Renal pelvis (tissue), 12 donors: Measurements from ENCODE around the gene MYEF2. TPM values are rescaled to one million over a fixed set of nuclear protein-coding genes. Genes with fewer than 3 reads are reported as not detected.

Source experiments
- DNase-seq: peaks from one replicate; pipeline ENCODE4 v3.0.0-alpha.2; 2013
- long read RNA-seq, 16 experiments: transcript quantifications; one replicate each; lab custom pipeline, GENCODE V29; 2026
- polyA plus RNA-seq, 3 donors: library from polyadenylated mRNA; unstranded; fragments of 120-200 nt; gene quantifications; one replicate each; pipeline ENCODE4 v1.2.1, GENCODE V29; 2013; ENCODE audit not compliant: insufficient read length in 3 of 3

MYEF2 gene
- 100 to 1,000 TPM in 2 of 3 donors, 10 to 100 TPM in 1; 86.4 to 140 (median 108) TPM for polyA plus RNA-seq
- long read RNA-seq, donor 1, partial matches to known transcripts: 0 of 1 reads
- long read RNA-seq, donor 1, other reads (novel, unspliced or antisense): 0 of 1 reads
- long read RNA-seq, donor 2, partial matches to known transcripts: 0 of 1 reads
- long read RNA-seq, donor 2, other reads (novel, unspliced or antisense): 0 of 1 reads
- long read RNA-seq, donor 3, full-length matches to known transcripts: 2 of 2 reads
- long read RNA-seq, donor 3, partial matches to known transcripts: 0 of 2 reads
- long read RNA-seq, donor 3, other reads (novel, unspliced or antisense): 0 of 2 reads
- long read RNA-seq, donor 4, full-length matches to known transcripts: 2 of 2 reads
- long read RNA-seq, donor 4, partial matches to known transcripts: 0 of 2 reads
- long read RNA-seq, donor 4, other reads (novel, unspliced or antisense): 0 of 2 reads
- long read RNA-seq, donor 5, full-length matches to known transcripts: 1 of 1 reads
- long read RNA-seq, donor 5, partial matches to known transcripts: 0 of 1 reads
- long read RNA-seq, donor 5, other reads (novel, unspliced or antisense): 0 of 1 reads
- long read RNA-seq, donor 6, full-length matches to known transcripts: 1 of 1 reads
- long read RNA-seq, donor 6, partial matches to known transcripts: 0 of 1 reads
- long read RNA-seq, donor 6, other reads (novel, unspliced or antisense): 0 of 1 reads
- long read RNA-seq, donor 7, full-length matches to known transcripts: 3 of 169 reads
- long read RNA-seq, donor 7, partial matches to known transcripts: 156 of 169 reads
- long read RNA-seq, donor 7, other reads (novel, unspliced or antisense): 10 of 169 reads
- long read RNA-seq, donor 8: 0 reads
- long read RNA-seq, donor 9, full-length matches to known transcripts: 5 of 12 reads
- long read RNA-seq, donor 9, partial matches to known transcripts: 7 of 12 reads
- long read RNA-seq, donor 9, other reads (novel, unspliced or antisense): 0 of 12 reads
- long read RNA-seq, donor 10, full-length matches to known transcripts: 5 of 5 reads
- long read RNA-seq, donor 10, partial matches to known transcripts: 0 of 5 reads
- long read RNA-seq, donor 10, other reads (novel, unspliced or antisense): 0 of 5 reads
- long read RNA-seq, donor 11, full-length matches to known transcripts: 5 of 5 reads
- long read RNA-seq, donor 11, partial matches to known transcripts: 0 of 5 reads
- long read RNA-seq, donor 11, other reads (novel, unspliced or antisense): 0 of 5 reads
- long read RNA-seq, donor 12, full-length matches to known transcripts: 1 of 1,263 reads
- long read RNA-seq, donor 12, partial matches to known transcripts: 1,232 of 1,263 reads
- long read RNA-seq, donor 12, other reads (novel, unspliced or antisense): 30 of 1,263 reads
- long read RNA-seq, donor 13, full-length matches to known transcripts: 3 of 3 reads
- long read RNA-seq, donor 13, partial matches to known transcripts: 0 of 3 reads
- long read RNA-seq, donor 13, other reads (novel, unspliced or antisense): 0 of 3 reads
- long read RNA-seq, donor 14: 0 reads
- long read RNA-seq, donor 15: 0 reads
- long read RNA-seq, donor 16, partial matches to known transcripts: 0 of 7 reads
- long read RNA-seq, donor 16, other reads (novel, unspliced or antisense): 6 of 7 reads

- peak; percentile 86 for DNase-seq
These were observed at the start of gene MYEF2 for GRCh38 chr15:48177766-48178647. Gene MYEF2 (minus strand): TSS chr15:48178295. CDS start chr15:48178237, 58 bp downstream.

GRCh38 chr15:48225771-48226170 lies 47.7 kb upstream of the MYEF2 start:
- DNase-seq: no peak

DNA sequence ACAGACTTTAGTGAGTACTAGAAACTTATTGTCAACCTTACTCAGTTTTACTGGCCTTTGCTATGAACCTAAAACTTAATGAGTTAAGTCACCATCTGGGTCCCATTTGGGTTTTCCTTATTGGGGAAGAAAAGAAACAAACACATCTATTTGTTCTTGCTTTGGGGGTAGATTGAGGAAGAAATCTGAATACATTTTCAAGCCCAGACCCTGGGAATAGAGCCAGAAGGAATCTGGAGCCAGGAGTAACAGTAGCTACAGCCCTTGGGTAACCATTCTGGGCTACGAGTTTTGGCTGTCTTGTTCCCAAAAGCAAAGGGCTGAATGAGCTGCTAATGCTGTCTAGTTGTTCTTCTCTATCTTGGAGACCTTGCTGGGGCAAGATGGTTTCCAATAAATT lies 44.5 kb upstream of the MYEF2 start:
- DNase-seq: no peak

- DNase-seq: no peak
These were observed 43.8 kb upstream of the MYEF2 start for GRCh38 chr15:48221885-48222284.

- no peak for DNase-seq
These were observed 43.2 kb upstream of the MYEF2 start for GRCh38 chr15:48221261-48221660.

DNA sequence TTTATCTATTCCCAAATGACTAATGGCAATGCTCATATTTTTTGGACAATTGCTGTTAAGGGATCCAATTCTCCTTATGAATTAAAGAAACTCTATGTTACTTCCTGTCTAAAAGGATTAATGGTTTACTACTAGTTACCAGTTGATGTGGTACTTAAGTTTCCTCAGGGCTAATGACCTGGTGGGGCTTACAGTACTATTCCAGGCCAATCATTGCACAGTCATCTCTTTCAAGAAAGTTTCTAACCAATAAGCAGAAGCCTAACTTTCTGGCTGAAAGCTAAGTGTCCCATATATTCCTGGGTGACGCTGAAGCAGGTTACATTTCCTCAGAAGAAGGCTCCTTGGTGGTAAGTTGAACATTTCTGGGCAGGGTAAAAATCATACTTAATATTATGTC lies 27.9 kb upstream of the MYEF2 start, which contains the start of gene SLC12A1:
SLC12A1 (plus strand) TSS at position 322 of the 400 bp plus-strand sequence. CDS start 1,418 bp downstream, outside the sequence.
- DNase-seq: no peak

GRCh38 chr15:48202068-48202467 lies 24.0 kb upstream of the MYEF2 start:
- DNase-seq: no peak

- no peak for DNase-seq
These were observed 13.6 kb upstream of the MYEF2 start, which contains the start of gene CTXN2 for GRCh38 chr15:48191574-48192225. Gene CTXN2 (plus strand): TSS chr15:48191665. CDS start chr15:48201301, 9,636 bp downstream.

DNA sequence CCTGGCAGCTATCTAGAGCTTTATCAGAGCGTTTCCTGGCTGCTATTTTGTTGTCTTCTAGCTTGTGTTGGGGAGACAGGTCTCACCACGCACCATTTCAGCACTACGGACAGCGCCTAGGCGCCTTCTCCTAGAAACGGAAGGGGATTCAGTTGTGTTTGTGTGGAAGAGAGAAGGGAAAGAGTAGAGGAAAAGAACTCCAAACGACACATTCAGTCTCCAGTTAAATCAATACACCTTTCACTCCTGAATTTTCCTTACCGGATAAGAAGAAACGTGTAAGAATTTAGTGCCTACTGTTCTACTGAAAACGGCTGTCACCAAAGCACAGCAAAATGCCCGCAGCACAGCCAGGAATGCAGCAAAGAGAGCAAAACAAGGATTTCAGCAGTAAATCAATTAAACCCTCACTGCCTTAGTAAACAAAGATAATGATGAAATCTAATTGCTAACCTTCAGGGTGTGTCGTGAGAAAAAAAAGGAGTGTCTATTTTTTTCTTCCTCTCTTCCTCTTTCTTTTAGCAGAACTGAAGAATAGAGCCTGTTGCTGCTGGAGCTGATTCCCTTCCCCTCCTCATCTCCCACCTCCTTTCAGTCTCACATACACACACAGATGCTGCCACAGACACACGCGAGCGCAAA lies 13.0 kb upstream of the MYEF2 start:
- peak; percentile 91 for DNase-seq

GRCh38 chr15:48186271-48186670 lies 8.2 kb upstream of the MYEF2 start:
- no peak for DNase-seq

DNA sequence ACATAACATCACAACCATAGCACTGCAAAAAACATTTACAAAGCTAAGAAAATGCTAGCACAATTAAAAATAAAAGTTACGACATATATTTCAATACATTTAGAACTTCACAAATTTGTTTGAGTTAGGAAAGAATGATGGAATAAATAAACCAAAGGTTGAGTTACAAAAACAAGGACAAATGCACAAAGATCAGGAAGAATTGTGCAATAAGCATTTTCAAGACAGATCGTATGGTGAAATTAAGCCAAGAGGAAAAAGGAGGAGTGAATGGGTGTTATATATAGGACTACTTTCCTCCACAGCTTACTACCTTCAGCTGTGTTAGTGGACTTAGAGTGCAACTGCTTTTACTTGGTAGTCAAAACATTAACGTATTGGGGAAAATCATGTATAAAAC lies 7.4 kb upstream of the MYEF2 start:
- DNase-seq: no peak

DNA sequence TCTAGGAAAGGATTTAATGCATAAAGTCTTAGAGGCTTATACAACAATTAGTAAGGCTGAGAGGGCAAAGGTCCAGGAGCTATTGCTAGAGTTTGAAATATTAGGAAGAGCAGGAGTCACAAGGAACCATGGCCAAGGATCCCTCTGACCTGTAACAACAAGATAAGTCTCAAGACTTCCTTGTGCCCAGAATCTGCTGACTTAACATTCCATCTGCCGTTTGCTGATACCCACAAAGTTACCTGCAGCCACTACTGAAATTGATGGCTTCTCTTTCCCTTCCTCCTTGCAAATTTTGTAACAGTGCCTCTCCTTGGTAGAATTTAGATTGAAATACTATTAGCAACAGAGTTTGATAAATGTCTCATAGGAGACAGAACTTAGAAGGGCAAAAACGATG lies 4.7 kb upstream of the MYEF2 start:
- no peak for DNase-seq

DNA sequence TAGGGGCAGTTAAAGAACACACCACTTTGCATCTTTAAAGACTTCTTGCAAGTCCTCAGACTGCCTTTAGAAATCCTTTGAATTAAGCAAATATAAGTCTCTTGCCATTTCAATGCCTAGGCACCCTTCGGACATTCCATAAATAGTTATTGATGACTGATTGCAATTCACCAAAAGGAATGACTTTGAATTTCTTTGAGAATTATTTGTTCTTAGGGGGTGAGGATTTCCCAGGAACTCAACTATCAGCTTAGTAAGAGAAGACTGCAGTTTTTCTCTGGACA lies 495 bp upstream of the MYEF2 start:
- DNase-seq: no peak

GRCh38 chr15:48177383-48177765 lies 721 bp downstream of the MYEF2 start:
- DNase-seq: peak; percentile 69

GRCh38 chr15:48176957-48177356 lies 1.1 kb downstream of the MYEF2 start:
- DNase-seq: no peak

GRCh38 chr15:48176112-48176511 lies 2.0 kb downstream of the MYEF2 start:
- DNase-seq: no peak

- no peak for DNase-seq
These were observed 3.0 kb downstream of the MYEF2 start for GRCh38 chr15:48175126-48175525.

DNA sequence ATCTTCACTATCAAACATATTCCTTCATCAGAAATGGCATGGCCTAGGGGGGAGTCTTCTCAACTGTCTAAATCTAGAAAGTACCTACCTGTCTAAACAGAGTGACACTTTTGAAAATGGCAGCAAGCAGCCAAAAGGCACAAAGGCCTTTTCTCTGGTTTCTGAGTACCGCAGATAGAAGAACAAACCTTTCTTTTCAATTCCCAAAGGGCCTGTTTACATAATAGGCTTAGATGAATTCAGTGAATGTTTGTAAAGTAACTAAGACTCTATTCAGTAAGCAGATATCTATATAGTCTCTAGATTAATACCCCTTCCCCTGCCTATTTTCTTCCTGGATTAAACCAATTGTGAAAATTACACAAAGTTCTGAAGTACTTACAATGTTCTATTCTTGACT lies 7.1 kb downstream of the MYEF2 start:
- no peak for DNase-seq

- DNase-seq: no peak
These were observed 9.5 kb downstream of the MYEF2 start for GRCh38 chr15:48168616-48169015.
